Measurements from ENCODE around the gene CNTNAP5.

- TF ChIP-seq EZH2 (IDR thresholded peaks at IDR 0.05) (no peak), POLR2AphosphoS5 (IDR thresholded peaks at IDR 0.05; ENCODE audit: borderline replicate concordance, low read depth, low read length) (no peak), FOXP2 (optimal IDR thresholded peaks at IDR 0.05; ENCODE audit: control extremely low read depth, extremely low read length, insufficient read depth) (no peak)
Observed at GRCh38 chr2:124874676-124875075, 849.6 kb downstream of the CNTNAP5 start.
